Neural cell (in vitro differentiated cells): Measurements from ENCODE around the gene GIMAP8.

Experiments used
- EP300 ChIP-seq: fragments of 450-650 bp; conservative IDR thresholded peaks from 2 replicates; pipeline ENCODE4 v1.6.1; 2014; ENCODE audit warnings: antibody characterized with exemption, mild to moderate bottlenecking, moderate library complexity; ENCODE audit not compliant: poor library complexity, severe bottlenecking
- POLR2AphosphoS5 ChIP-seq: IDR thresholded peaks from 2 replicates; pipeline ENCODE4 v1.6.1; 2012
- TF ChIP-seq, protein P1 (sequence below): fragments of 450-650 bp; IDR thresholded peaks from 2 replicates; pipeline ENCODE4 v1.5.1; 2014; ENCODE audit warnings: antibody characterized with exemption, mild to moderate bottlenecking, moderate library complexity; ENCODE audit not compliant: poor library complexity, severe bottlenecking
- TF ChIP-seq, protein P2 (sequence below): IDR thresholded peaks from 2 replicates; pipeline ENCODE4 v1.6.1; 2012; ENCODE audit warnings: borderline replicate concordance

DNA sequence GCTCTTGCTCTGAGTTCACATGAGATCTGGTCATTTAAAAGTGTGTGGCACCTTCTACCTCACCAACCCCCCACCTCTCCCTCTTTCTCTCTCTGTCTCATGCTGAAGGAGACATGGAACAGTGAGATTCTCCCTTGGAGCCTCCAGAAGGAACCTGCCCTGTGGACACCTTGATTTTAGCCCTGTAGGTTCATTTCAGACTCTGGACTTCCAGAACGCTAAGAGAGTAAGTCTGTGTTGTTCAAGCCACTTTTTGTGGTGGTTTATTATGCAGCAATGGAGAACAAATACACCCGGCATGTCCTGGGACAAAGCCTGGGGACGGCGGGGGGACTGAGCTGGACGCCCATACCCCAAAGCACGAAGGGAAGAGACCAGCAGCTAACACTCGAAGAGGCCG, 20.7 kb upstream of the GIMAP8 start:
- TF ChIP-seq, protein P1, sequence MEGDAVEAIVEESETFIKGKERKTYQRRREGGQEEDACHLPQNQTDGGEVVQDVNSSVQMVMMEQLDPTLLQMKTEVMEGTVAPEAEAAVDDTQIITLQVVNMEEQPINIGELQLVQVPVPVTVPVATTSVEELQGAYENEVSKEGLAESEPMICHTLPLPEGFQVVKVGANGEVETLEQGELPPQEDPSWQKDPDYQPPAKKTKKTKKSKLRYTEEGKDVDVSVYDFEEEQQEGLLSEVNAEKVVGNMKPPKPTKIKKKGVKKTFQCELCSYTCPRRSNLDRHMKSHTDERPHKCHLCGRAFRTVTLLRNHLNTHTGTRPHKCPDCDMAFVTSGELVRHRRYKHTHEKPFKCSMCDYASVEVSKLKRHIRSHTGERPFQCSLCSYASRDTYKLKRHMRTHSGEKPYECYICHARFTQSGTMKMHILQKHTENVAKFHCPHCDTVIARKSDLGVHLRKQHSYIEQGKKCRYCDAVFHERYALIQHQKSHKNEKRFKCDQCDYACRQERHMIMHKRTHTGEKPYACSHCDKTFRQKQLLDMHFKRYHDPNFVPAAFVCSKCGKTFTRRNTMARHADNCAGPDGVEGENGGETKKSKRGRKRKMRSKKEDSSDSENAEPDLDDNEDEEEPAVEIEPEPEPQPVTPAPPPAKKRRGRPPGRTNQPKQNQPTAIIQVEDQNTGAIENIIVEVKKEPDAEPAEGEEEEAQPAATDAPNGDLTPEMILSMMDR, result no peak
- TF ChIP-seq POLR2AphosphoS5 (no peak), EP300 (no peak)
- TF ChIP-seq, protein P2, sequence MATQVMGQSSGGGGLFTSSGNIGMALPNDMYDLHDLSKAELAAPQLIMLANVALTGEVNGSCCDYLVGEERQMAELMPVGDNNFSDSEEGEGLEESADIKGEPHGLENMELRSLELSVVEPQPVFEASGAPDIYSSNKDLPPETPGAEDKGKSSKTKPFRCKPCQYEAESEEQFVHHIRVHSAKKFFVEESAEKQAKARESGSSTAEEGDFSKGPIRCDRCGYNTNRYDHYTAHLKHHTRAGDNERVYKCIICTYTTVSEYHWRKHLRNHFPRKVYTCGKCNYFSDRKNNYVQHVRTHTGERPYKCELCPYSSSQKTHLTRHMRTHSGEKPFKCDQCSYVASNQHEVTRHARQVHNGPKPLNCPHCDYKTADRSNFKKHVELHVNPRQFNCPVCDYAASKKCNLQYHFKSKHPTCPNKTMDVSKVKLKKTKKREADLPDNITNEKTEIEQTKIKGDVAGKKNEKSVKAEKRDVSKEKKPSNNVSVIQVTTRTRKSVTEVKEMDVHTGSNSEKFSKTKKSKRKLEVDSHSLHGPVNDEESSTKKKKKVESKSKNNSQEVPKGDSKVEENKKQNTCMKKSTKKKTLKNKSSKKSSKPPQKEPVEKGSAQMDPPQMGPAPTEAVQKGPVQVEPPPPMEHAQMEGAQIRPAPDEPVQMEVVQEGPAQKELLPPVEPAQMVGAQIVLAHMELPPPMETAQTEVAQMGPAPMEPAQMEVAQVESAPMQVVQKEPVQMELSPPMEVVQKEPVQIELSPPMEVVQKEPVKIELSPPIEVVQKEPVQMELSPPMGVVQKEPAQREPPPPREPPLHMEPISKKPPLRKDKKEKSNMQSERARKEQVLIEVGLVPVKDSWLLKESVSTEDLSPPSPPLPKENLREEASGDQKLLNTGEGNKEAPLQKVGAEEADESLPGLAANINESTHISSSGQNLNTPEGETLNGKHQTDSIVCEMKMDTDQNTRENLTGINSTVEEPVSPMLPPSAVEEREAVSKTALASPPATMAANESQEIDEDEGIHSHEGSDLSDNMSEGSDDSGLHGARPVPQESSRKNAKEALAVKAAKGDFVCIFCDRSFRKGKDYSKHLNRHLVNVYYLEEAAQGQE, result no peak
